Mammary epithelial cell (primary cell): ENCODE results near the gene DDX42.

Experiments used
- CTCF ChIP-seq, 2 donors: IDR thresholded peaks in 1 of 2; conservative IDR thresholded peaks in 1 of 2; 2 replicates each; pipeline ENCODE4 v1.5.1; 2011 to 2012; ENCODE audit warnings: inconsistent platforms in 2 of 2, low read length in 2 of 2, mild to moderate bottlenecking in 2 of 2, control low read depth in 1 of 2, low read depth in 1 of 2; ENCODE audit not compliant: insufficient read depth in 1 of 2; ENCODE audit errors: extremely low read depth in 1 of 2
- EZH2 ChIP-seq: IDR thresholded peaks from 2 replicates; pipeline ENCODE4 v1.6.1; 2012; ENCODE audit warnings: low read length, inconsistent platforms, borderline replicate concordance

- TF ChIP-seq EZH2 (no peak), CTCF (conservative IDR thresholded peaks at IDR 0.05 in 1 of 2, IDR thresholded peaks at IDR 0.05 in 1 of 2; ENCODE audit: extremely low read depth in 1 of 2, insufficient read depth in 1 of 2, low read depth in 1 of 2, low read length in 2 of 2) (no peak)
These were observed 80.7 kb downstream of the DDX42 start for GRCh38 chr17:63854709-63855108.
